Activated naive CD4-positive, alpha-beta T cell (primary cell): ENCODE measurements around the gene CLASP1.

ENCODE experiments used
- DNase-seq, 4 experiments: peaks; one replicate each; lab custom pipeline; 2025; lab: John Stamatoyannopoulos, UW

CLASP1 gene

GRCh38 chr2:121420486-121420885 is 228.8 kb downstream of the CLASP1 start:
- DNase-seq, result no peak

GRCh38 chr2:121419081-121419699 is 230.1 kb downstream of the CLASP1 start:
- no peak for DNase-seq

GRCh38 chr2:121418494-121419058 is 230.7 kb downstream of the CLASP1 start:
- DNase-seq, result no peak

- no peak for DNase-seq
These were observed 231.4 kb downstream of the CLASP1 start for GRCh38 chr2:121417826-121418225.

GRCh38 chr2:121415727-121416126 is 233.5 kb downstream of the CLASP1 start:
- DNase-seq, result no peak

GRCh38 chr2:121412349-121412748 is 236.9 kb downstream of the CLASP1 start:
- DNase-seq, result no peak

- DNase-seq, result no peak
These were observed 239.3 kb downstream of the CLASP1 start for GRCh38 chr2:121409966-121410365.

GRCh38 chr2:121409388-121409787 is 239.9 kb downstream of the CLASP1 start:
- DNase-seq, result no peak

GRCh38 chr2:121408641-121409040 is 240.6 kb downstream of the CLASP1 start:
- no peak for DNase-seq

- DNase-seq, result no peak
These were observed 244.0 kb downstream of the CLASP1 start for GRCh38 chr2:121405233-121405632.

GRCh38 chr2:121400201-121400600 is 249.1 kb downstream of the CLASP1 start:
- no peak for DNase-seq

- no peak for DNase-seq
These were observed 250.4 kb downstream of the CLASP1 start for GRCh38 chr2:121398853-121399252.

GRCh38 chr2:121390082-121390692 is 259.1 kb downstream of the CLASP1 start:
- no peak for DNase-seq

GRCh38 chr2:121388371-121388770 is 260.9 kb downstream of the CLASP1 start:
- DNase-seq, result no peak

GRCh38 chr2:121387591-121388325 is 261.5 kb downstream of the CLASP1 start:
- DNase-seq, result no peak

- DNase-seq, result no peak
These were observed 262.6 kb downstream of the CLASP1 start for GRCh38 chr2:121386707-121387106.

GRCh38 chr2:121386102-121386501 is 263.2 kb downstream of the CLASP1 start:
- no peak for DNase-seq

GRCh38 chr2:121382744-121383143 is 266.5 kb downstream of the CLASP1 start:
- no peak for DNase-seq

GRCh38 chr2:121377646-121378045 is 271.6 kb downstream of the CLASP1 start:
- DNase-seq, result no peak

- no peak for DNase-seq
These were observed 272.6 kb downstream of the CLASP1 start for GRCh38 chr2:121376535-121377250.

- DNase-seq, result no peak
These were observed 273.6 kb downstream of the CLASP1 start for GRCh38 chr2:121375621-121376159.
